IPS DF 19.7 (cell line): ENCODE measurements around the gene FUT7.

ENCODE experiments used
- DNase-seq: peaks from one replicate; pipeline ENCODE4 v3.0.0-alpha.2; 2013; ENCODE audit warnings: low read depth, low spot score

The FUT7 gene

DNA sequence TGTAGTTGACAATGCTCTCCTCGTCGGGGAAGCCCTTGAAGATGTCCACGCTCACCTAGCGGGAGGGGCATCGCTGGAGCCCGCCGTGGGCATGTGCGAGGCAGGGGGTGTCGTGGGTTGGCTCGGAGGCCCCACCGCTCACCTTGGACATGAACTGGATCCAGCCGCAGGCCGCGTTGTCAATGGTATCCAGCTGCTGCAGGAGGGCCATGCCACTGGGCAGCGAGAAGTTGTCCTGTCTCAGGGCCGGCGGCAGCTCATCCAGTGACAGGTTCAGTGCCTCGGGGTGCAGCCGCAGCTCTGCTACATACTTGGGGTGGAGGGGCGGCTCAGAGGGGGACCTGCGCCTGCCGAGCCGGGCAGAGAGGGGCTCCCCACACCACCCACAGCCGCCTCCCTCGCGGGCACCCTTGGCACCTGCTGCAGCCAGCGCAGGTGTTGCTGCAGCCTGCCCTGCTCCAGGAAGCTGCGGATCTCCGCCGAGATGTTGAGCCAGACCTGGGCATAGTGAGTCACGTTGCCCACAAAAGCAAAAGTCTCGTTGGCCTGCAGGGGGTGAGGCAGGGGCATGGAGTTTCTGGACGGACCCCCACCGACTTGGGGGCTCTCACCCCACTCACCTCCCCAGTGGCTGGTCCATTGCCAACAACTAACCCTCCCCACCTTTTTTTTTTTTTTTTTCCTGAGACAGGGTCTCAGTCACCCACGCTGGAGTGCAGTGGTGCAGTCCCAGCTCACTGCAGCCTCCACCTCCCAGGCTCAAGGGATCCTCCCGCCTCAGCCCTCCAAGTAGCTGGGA is 12.9 kb downstream of the FUT7 start:
- DNase-seq, result no peak

GRCh38 chr9:137017791-137018497 is 13.9 kb downstream of the FUT7 start:
- no peak for DNase-seq

- DNase-seq, result no peak
These were observed 14.8 kb downstream of the FUT7 start for GRCh38 chr9:137017071-137017470.

DNA sequence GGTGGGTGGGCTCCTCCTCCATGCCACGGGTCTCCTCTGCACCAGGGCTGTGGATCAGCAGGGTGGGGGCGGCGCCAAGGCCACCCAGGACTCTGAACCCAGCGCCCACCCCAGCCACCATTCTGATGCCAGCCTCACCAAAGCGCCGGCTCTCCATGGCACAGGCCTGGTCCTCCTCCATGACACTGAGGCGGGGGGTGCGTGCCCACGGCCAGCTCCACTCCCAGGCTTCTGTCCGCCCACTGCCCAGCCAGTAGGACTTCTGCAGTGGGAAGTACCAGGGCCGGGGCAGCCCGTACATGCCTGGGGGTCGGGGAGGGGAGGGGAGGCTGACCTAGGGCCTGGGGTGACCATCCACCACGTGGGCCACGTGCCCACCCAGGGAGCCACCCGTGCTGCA is 15.5 kb downstream of the FUT7 start:
- no peak for DNase-seq

DNA sequence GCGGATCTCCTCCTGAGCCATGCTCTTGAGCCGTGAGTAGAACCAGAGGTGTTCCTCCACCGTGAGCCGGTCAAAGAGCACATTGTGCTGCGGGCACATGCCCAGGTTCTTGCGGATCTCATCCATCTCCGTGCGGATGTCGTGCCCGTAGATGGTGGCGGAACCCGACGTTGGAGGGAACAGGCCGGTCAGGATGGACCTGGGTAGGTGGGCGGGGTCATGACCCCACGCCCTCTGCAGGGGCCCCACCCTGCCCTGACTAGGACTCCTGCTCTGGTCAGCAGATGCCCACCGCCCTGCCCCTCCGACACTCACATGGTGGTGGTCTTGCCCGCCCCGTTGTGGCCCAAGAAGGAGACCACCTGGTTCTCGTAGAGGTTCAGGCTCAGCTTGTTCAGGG is 15.9 kb downstream of the FUT7 start:
- DNase-seq, result no peak

GRCh38 chr9:137015540-137015930 is 16.4 kb downstream of the FUT7 start:
- DNase-seq, result no peak

DNA sequence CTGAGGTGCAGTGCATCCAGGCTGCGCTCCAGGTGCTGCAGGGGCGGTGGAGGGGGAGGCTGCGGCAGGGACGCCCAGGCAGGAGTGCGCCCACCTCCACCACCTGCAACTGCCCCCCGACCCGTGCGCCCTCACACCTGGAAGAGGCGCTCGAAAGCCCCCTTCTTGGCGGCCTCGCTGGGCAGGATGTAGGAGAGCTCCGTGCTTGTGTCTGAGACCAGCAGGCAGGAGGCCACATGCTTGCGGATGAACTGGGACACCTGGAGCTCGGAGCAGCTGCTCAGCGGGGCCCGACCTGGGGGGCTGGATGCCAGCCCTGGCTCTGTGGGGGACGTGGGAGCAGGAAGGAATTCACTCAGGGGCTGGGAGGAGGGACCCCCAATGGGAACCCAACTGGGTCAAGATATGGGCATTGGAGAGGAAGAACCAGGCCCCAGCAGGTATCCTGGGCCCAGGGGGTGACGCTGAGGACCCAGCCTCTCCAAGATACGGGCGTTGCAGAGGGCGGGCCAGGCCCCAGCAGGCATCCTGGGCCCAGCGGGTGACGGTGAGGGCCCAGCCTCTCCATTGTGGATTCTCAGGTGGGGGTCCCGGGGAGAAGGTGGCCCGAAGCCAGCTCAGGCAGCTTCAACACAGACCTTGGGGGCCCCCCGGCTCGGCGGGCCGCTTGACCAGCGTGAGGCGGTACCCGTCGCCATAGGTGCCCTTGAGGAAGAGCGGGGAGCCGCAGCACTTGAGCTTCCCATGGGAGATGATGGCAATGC is 16.9 kb downstream of the FUT7 start:
- DNase-seq, result no peak

- DNase-seq, result no peak
These were observed 17.7 kb downstream of the FUT7 start for GRCh38 chr9:137014166-137014565.

DNA sequence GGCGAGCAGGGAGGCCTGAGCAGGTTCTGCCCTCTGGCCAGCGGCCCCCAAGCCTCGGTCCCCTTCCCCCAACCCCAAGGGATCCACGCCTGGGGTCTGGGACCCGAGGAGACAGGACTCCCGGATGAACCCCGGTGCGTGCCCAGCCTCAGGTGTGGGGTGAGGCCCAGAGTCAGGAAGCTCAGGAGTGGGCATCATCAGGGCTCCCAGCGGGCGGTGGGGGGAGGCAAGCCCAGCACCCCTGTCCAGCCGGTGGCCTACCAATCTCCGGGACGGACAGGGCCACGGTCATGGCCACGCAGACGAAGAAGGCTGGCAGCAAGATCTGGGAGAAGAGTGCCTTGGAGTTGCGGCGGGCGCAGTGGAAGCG is 18.3 kb downstream of the FUT7 start:
- no peak for DNase-seq

- no peak for DNase-seq
These were observed 19.0 kb downstream of the FUT7 start for GRCh38 chr9:137012694-137013570.

GRCh38 chr9:137011907-137012675 is 19.8 kb downstream of the FUT7 start:
- no peak for DNase-seq

- no peak for DNase-seq
These were observed 20.7 kb downstream of the FUT7 start for GRCh38 chr9:137011156-137011555.

DNA sequence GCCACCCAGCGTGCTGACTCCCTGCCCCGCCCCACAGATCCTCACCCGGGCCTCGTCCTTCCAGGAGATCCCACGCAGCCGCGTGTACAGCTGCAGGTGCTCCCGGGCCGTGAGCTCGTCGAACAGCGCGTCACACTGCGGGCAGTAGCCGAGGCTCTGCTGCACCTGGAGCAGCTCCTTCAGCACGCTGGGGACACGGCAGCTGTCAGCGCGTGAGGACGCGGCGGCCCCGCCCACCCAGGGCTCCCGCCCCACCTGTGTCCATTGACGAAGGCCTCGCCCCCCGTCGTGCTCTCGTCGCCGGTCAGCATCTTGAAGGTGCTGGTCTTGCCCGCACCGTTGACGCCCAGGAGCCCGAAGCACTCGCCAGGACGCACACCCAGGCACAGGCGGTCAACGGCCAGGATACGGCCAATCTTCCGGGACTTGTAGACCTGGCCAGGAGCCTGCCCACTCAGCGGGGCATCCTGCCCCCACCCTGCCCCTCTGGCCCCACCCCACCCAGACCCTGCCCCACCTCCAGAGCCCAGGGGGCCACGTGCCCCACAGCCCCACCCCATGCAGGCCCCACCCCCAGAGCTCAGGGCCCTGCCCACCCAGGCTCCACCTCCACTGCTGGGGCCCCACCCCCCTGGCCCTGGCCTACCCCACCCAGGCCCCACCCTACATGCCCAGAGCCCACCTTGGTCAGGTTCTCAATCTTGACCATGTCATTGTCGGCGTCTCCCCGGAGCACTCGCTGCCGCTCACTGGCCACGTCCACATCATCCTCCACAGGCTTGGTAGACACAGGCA is 21.8 kb downstream of the FUT7 start:
- no peak for DNase-seq

DNA sequence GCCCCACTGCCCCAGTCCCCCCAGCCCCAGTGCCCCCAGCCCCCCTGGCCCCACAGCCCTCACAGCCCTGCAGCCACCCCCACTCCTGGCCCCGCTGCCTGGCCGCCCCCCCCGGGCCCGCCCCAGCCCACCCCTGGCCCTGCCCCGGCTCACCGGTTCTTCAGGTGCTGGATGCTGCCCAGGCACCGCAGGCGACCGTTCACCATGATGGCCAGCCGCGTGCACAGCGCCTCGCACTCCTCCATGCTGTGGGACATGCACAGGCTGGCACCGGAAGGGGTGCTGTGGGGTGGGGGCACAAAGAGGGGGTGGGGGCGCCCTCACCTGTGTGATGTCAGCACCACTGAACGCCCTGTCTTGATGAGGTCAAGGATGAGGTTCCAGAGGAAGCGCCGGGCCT is 22.7 kb downstream of the FUT7 start:
- DNase-seq, result no peak

- no peak for DNase-seq
These were observed 23.6 kb downstream of the FUT7 start for GRCh38 chr9:137008312-137008711.

DNA sequence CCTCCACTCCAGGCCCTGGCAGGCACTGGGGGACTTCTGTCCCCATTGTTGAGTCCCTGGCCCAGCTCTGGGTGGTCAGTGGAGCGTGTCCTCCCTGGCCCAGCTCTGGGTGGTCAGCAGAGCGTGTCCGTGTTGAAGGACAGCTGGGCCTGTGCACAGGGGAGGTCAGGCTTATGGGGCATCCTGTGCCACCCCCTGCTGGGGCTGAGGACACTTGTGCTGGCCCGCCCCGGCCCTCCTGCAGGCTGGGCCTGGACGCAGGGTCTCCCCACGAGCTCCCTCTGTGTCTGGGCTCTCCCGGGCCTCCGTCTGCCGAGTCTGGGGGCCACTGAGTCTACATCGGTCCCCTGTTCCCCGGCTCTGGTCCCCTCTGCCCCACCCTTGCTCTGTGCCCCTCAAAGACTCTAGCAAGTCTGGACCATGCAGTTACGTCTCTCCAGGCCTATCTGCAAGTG is 24.0 kb downstream of the FUT7 start:
- DNase-seq, result no peak

DNA sequence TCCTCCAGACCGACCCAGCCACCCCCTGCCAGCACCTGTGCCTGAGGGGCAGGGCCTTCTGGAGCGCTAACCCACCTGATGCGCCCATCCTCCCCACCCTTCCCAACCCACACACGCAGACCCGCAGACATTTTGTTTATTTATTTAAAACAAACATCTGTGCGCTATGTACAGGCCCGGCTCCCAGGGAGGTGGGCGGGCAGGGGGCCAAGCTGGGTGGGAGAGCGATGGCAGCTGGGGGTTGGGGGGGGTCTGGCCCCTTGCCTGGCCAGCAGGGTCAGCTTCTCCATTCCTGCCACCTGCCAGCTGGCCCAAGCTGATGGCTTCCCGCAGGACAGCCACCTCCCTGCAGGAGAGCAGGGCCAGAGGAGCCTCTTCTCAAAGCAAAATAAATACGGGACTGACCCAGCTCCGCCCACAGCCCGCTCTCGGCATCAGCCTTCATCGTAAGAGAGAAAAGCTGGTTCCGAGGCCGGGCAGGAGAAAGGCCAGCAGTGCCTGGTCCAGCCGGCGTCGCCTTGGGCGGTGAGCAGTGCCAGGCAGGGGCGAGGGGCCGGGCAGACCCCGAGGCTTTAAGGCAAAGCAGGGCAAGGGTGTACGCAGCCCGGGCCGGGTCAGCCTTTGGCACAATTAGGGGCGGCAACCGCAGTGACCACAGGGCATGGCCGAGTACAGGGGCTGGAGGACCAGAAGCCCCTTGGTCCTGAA is 24.6 kb downstream of the FUT7 start:
- DNase-seq, result no peak

DNA sequence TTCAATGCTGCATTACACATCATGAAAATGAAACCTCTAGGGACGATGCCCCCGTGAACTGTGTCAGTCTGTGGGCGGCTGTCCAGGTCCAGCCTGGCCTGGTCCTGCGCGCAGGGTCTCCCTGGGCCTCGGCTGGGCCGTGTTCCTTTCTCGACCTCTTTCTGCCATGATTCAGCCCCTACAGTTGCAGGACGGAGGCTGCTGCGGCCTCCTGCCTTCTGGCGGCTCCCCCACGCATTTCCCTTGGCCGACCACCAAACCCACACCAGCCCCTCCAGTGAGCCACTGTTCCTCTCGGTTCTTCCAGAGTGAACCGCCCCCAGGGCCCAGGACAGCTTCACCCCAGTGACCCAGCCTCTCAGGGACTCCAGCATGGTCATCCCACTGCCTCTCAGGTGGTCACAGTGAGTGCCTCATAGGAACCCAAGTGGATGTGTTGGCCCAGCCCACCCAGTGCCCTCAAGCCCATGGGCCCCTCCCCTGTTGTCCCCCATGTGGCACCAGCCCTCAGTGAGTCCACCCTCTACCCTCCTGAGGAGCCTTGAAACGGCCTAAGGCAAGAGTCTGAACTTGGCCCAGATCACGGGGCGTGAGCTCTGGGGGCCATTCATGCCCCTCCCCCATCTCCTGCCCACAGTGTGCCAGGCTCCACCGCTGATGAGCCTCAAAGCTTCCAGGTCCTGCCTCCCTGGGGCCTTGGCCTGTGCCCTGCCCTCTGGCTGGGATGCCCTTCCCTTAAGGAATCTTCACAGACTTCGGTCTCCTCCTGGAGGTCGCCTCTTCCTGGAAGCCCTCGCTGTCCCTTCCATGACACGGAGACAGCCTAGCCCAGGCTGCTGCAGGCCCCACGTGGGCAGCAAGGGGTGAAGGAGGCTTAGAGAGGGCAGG is 25.5 kb downstream of the FUT7 start:
- no peak for DNase-seq
